Dermis lymphatic vessel endothelial cell (primary cell): ENCODE results near the gene IGFBP5. TPM values are rescaled to one million over a fixed set of nuclear protein-coding genes. Genes with fewer than 3 reads are reported as not detected.

ENCODE experiments used
- total RNA-seq: library from RNA; depleted of rRNA; stranded (reverse); fragments of >200 nt; gene quantifications from 2 replicates; pipeline ENCODE4 v1.2.1, GENCODE V29; 2014

IGFBP5 gene
- 0.54 and 2.0 TPM in 2 replicates for total RNA-seq

GRCh38 chr2:216695401-216695821 is at the start of gene IGFBP5:
TSS of gene IGFBP5 (minus strand) at chr2:216695549. CDS start at chr2:216694775, 774 bp downstream.

DNA sequence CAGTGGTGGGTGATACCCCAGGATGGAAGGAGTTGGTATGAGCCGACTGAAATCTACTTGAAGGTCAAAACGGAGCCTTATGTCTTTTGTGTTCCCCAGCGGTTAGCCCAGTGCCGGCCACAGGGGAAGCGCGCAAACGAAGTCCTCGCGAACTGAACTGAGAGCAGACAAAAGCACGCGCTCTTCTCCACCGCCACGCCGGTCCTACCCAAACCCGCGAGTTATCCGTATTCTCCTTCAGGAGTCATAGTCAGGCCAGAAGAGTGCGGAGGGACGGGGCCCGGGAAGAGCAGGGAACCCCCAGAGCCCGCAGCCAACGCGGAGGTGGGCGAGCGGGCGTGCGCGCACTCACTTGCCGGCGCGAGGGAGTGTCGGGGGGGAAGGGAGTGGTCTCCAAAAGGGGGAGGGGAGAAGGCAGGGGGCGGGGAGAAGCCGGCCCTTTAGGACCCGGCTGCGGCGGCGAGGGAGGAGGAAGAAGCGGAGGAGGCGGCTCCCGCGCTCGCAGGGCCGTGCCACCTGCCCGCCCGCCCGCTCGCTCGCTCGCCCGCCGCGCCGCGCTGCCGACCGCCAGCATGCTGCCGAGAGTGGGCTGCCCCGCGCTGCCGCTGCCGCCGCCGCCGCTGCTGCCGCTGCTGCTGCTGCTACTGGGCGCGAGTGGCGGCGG is 62.3 kb downstream of the IGFBP5 start, which contains the start of gene IGFBP2:
Gene IGFBP2 (plus strand): TSS at position 469 of the 664 bp plus-strand sequence. CDS start 104 bp downstream, at position 573.

Other genes with a start within 250 kb of the IGFBP5 start
- gene RPL37A, start 196.7 kb downstream of the IGFBP5 start, total RNA-seq = 3,438 and 4,231 TPM in 2 replicates
- 1.4 and 9.6 TPM in 2 replicates for gene IGFBP2, start 62.1 kb downstream of the IGFBP5 start, total RNA-seq
- not detected in 2 replicates for gene TNP1, start 164.5 kb upstream of the IGFBP5 start, total RNA-seq